H9 (cell line): ENCODE data around the gene CHDH. TPM values are rescaled to one million over a fixed set of nuclear protein-coding genes. Genes with fewer than 3 reads are reported as not detected.

Source experiments
- DNase-seq: peaks from one replicate; pipeline ENCODE4 v3.0.0-alpha.2; 2017
- H2AFZ ChIP-seq: one replicate; pipeline ENCODE4 v1.6.1; 2013; ENCODE audit warnings: mild to moderate bottlenecking, low read length, control low read depth, moderate library complexity
- H2AK5ac ChIP-seq: 2 replicates; pipeline ENCODE4 v1.6.1; 2013; ENCODE audit warnings: low read length, control low read depth, mixed read lengths; ENCODE audit not compliant: insufficient read length
- H2BK120ac ChIP-seq: one replicate; pipeline ENCODE4 v1.6.1; 2013; ENCODE audit warnings: low read depth, mild to moderate bottlenecking, low read length, control low read depth, inconsistent platforms; ENCODE audit not compliant: poor library complexity, severe bottlenecking
- H2BK12ac ChIP-seq: 2 replicates; pipeline ENCODE4 v1.6.1; 2013; ENCODE audit warnings: low read length, control low read depth, mixed read lengths, low read depth; ENCODE audit not compliant: insufficient read length
- H2BK15ac ChIP-seq: 2 replicates; pipeline ENCODE4 v1.6.1; 2013; ENCODE audit warnings: low read depth, low read length, control low read depth
- H2BK20ac ChIP-seq: one replicate; pipeline ENCODE4 v1.6.1; 2013; ENCODE audit warnings: low read depth, mild to moderate bottlenecking, low read length, control low read depth, inconsistent platforms; ENCODE audit not compliant: poor library complexity, severe bottlenecking
- H2BK5ac ChIP-seq: 2 replicates; pipeline ENCODE4 v1.6.1; 2013; ENCODE audit warnings: low read length, control low read depth, mixed read lengths; ENCODE audit not compliant: insufficient read length
- H3K14ac ChIP-seq: 2 replicates; pipeline ENCODE4 v1.6.1; 2013; ENCODE audit warnings: low read length, control low read depth; ENCODE audit not compliant: insufficient read depth
- H3K18ac ChIP-seq: 2 replicates; pipeline ENCODE4 v1.6.1; 2013; ENCODE audit warnings: low read depth, mild to moderate bottlenecking, mixed read lengths, low read length, control low read depth; ENCODE audit not compliant: insufficient read length
- H3K23ac ChIP-seq: 2 replicates; pipeline ENCODE4 v1.6.1; 2013; ENCODE audit warnings: low read length, control low read depth, mixed read lengths, low read depth; ENCODE audit not compliant: insufficient read length
- H3K23me2 ChIP-seq: 2 replicates; pipeline ENCODE4 v1.6.1; 2013; ENCODE audit warnings: low read depth, mild to moderate bottlenecking, mixed read lengths, low read length, control low read depth; ENCODE audit not compliant: insufficient read length, poor library complexity, severe bottlenecking
- H3K27ac ChIP-seq: 2 replicates; pipeline ENCODE4 v1.5.1; 2013; ENCODE audit warnings: low read length, control low read depth, mixed read lengths, low read depth; ENCODE audit not compliant: insufficient read length
- H3K27me3 ChIP-seq: 2 replicates; pipeline ENCODE4 v1.6.1; 2013; ENCODE audit warnings: low read length, control low read depth, inconsistent platforms; ENCODE audit not compliant: insufficient read depth
- H3K4ac ChIP-seq: 2 replicates; pipeline ENCODE4 v1.6.1; 2013; ENCODE audit warnings: low read depth, mild to moderate bottlenecking, control low read depth, inconsistent platforms, low read length, moderate library complexity
- H3K4me1 ChIP-seq: 2 replicates; pipeline ENCODE4 v1.6.1; 2013; ENCODE audit warnings: low read length, control low read depth, inconsistent platforms; ENCODE audit not compliant: insufficient read depth
- H3K4me2 ChIP-seq: 2 replicates; pipeline ENCODE4 v1.6.1; 2013; ENCODE audit warnings: low read length, control low read depth, mixed read lengths; ENCODE audit not compliant: insufficient read length, insufficient read depth
- H3K56ac ChIP-seq: 2 replicates; pipeline ENCODE4 v1.6.1; 2013; ENCODE audit warnings: low read depth, mild to moderate bottlenecking, mixed read lengths, low read length, control low read depth; ENCODE audit not compliant: insufficient read length
- H3K79me1 ChIP-seq: 2 replicates; pipeline ENCODE4 v1.6.1; 2013; ENCODE audit warnings: low read depth, mild to moderate bottlenecking, moderate library complexity, low read length, control low read depth, inconsistent platforms; ENCODE audit not compliant: insufficient read depth, poor library complexity, severe bottlenecking
- H3K79me2 ChIP-seq: 2 replicates; pipeline ENCODE4 v1.6.1; 2013; ENCODE audit warnings: low read length, control low read depth, inconsistent platforms; ENCODE audit not compliant: insufficient read depth
- H3K9ac ChIP-seq: 2 replicates; pipeline ENCODE4 v1.6.1; 2013; ENCODE audit warnings: low read length, control low read depth, mixed read lengths; ENCODE audit not compliant: insufficient read length; ENCODE audit errors: extremely low read depth
- H3K9me3 ChIP-seq: one replicate; pipeline ENCODE4 v1.6.1; 2013; ENCODE audit warnings: low read depth, low read length, inconsistent platforms; ENCODE audit not compliant: control insufficient read depth
- H3T11ph ChIP-seq: one replicate; pipeline ENCODE4 v1.6.1; 2013; ENCODE audit warnings: mild to moderate bottlenecking, low read length, control low read depth, inconsistent platforms
- H4K20me1 ChIP-seq: one replicate; pipeline ENCODE4 v1.6.1; 2013; ENCODE audit not compliant: control insufficient read depth, insufficient read length, insufficient read depth
- H4K5ac ChIP-seq: 2 replicates; pipeline ENCODE4 v1.6.1; 2013; ENCODE audit warnings: low read depth, mild to moderate bottlenecking, mixed read lengths, low read length, control low read depth; ENCODE audit not compliant: insufficient read length
- H4K8ac ChIP-seq: replicated peaks from 2 replicates; pipeline ENCODE4 v1.6.1; 2013; ENCODE audit warnings: low read length, control low read depth, mixed read lengths, low read depth; ENCODE audit not compliant: insufficient read length
- H4K91ac ChIP-seq: 2 replicates; pipeline ENCODE4 v1.6.1; 2013; ENCODE audit warnings: low read depth, mild to moderate bottlenecking, moderate library complexity, mixed read lengths, low read length, control low read depth; ENCODE audit not compliant: insufficient read length
- H3K27ac Mint-ChIP-seq, 3 experiments: 2 replicates in 2 of 3; 3 replicates in 1 of 3; pipeline ENCODE4 v1.8.0; 2020 to 2021; ENCODE audit warnings: mixed read lengths in 3 of 3, mild to moderate bottlenecking in 1 of 3, moderate library complexity in 1 of 3
- H3K27me3 Mint-ChIP-seq: 2 replicates; pipeline ENCODE4 v1.8.0; 2021; ENCODE audit warnings: low read depth, mild to moderate bottlenecking, moderate library complexity, mixed read lengths
- H3K36me3 Mint-ChIP-seq, 3 experiments: 2 replicates in 2 of 3; 3 replicates in 1 of 3; pipeline ENCODE4 v1.8.0; 2020 to 2021; ENCODE audit warnings: low read depth in 3 of 3, mixed read lengths in 3 of 3; ENCODE audit not compliant: insufficient read depth in 1 of 3
- H3K4me1 Mint-ChIP-seq, 2 experiments: 2 replicates each; pipeline ENCODE4 v1.8.0; 2020; ENCODE audit warnings: mixed read lengths in 2 of 2
- H3K4me3 Mint-ChIP-seq, 2 experiments: 2 replicates in 1 of 2; 3 replicates in 1 of 2; pipeline ENCODE4 v1.8.0; 2020 to 2021; ENCODE audit warnings: mild to moderate bottlenecking in 2 of 2, mixed read lengths in 2 of 2, moderate library complexity in 1 of 2
- H3K9me3 Mint-ChIP-seq, 2 experiments: 2 replicates in 1 of 2; 3 replicates in 1 of 2; pipeline ENCODE4 v1.8.0; 2020; ENCODE audit warnings: mild to moderate bottlenecking in 2 of 2, mixed read lengths in 2 of 2, moderate library complexity in 1 of 2
- WGBS: extraction: QIAGEN DNeasy Blood & Tissue Kit; methylation state at CpG from one replicate; pipeline ENCODE4 v1.1.7; 2013; ENCODE audit warnings: missing lambda C conversion rate, low lambda C conversion rate, mixed read lengths; ENCODE audit not compliant: insufficient read length; ENCODE audit errors: extremely low coverage; 5-methylcytosine and 5-hydroxymethylcytosine counted together
- long read RNA-seq: library from polyadenylated mRNA; unstranded; transcript quantifications from one replicate; pipeline ENCODE4 v2.0.0, GENCODE V29; 2020
- total RNA-seq: library from RNA; stranded (reverse); gene quantifications from 2 replicates; pipeline ENCODE4 v1.2.1, GENCODE V29; 2021
- TF ChIP-seq, protein P1 (sequence below): fragments of 200-600 bp; sonication (generic); conservative IDR thresholded peaks from 3 replicates; pipeline ENCODE4 v1.8.0; 2021; ENCODE audit warnings: antibody characterized with exemption, mild to moderate bottlenecking

Gene CHDH, protein sequence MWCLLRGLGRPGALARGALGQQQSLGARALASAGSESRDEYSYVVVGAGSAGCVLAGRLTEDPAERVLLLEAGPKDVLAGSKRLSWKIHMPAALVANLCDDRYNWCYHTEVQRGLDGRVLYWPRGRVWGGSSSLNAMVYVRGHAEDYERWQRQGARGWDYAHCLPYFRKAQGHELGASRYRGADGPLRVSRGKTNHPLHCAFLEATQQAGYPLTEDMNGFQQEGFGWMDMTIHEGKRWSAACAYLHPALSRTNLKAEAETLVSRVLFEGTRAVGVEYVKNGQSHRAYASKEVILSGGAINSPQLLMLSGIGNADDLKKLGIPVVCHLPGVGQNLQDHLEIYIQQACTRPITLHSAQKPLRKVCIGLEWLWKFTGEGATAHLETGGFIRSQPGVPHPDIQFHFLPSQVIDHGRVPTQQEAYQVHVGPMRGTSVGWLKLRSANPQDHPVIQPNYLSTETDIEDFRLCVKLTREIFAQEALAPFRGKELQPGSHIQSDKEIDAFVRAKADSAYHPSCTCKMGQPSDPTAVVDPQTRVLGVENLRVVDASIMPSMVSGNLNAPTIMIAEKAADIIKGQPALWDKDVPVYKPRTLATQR
- total RNA-seq, result 8.2 and 11.0 TPM in 2 replicates
- long read RNA-seq, full-length matches to known transcripts, result 33 of 79 reads
- long read RNA-seq, partial matches to known transcripts, result 7 of 79 reads
- long read RNA-seq, other reads (novel, unspliced or antisense), result 39 of 79 reads

DNA sequence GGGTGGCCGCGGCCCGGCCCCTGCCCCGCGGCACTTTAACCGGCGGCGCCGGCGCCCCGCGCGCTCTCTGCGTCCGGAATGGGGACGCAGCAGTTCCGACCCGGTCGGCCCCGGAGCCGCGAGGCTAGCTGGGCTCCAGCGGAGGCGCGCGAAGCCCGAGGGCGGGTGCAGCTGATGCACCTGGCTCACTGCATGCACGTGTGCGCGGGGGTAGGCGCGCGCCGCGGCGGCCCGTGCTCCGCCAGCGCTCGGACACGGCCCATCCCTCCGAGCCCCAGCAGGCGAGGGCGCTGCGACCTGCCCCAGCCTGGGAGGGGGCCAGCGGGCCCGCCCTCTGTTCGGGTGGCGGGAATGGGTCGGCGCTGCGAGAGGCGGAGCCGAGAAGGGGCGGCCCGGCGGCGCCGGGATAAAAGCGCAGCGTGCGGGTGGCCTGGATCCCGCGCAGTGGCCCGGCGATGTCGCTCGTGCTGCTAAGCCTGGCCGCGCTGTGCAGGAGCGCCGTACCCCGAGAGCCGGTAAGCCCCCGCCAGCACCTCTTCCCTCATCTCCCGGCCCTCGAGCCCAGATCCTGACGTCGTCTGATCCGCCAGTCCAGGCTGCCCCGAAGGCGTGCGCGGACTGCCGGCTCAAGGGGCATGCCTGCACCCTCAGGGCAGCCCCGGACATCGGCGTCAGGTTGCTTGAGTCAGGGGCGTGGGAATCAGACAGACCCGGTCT lies at the start of gene CHDH, which contains the start of gene IL17RB:
TSS of gene CHDH (minus strand) at position 286 of the 717 bp plus-strand sequence. CDS start 22,411 bp downstream, outside the sequence.
TSS of gene IL17RB (plus strand) at position 435 of the 717 bp plus-strand sequence. CDS start at position 456, 21 bp downstream.
- peak within 1 kb of the TSS; percentile 69 to 83 for H3K4me3 Mint-ChIP-seq
- Histone ChIP-seq H2BK120ac (no peak within 1 kb of the TSS), H3K4me2 (peak within 1 kb of the TSS; percentile 38), H3K4ac (no peak within 1 kb of the TSS), H3K79me2 (no peaks in the 10 kb centered on the region), H4K5ac (no peak within 1 kb of the TSS), H3K56ac (no peak within 1 kb of the TSS), H4K20me1 (no peaks in the 10 kb centered on the region), H3K9ac (peak within 1 kb of the TSS; percentile 56), H2AFZ (no peak within 1 kb of the TSS), H2BK5ac (no peak within 1 kb of the TSS), H4K8ac (no peak within 1 kb of the TSS), H3K23ac (no peak within 1 kb of the TSS), H2BK12ac (no peak within 1 kb of the TSS), H3T11ph (no peak within 1 kb of the TSS), H2BK20ac (no peak within 1 kb of the TSS), H2AK5ac (no peak within 1 kb of the TSS), H3K79me1 (no peaks in the 10 kb centered on the region), H3K27ac (no peak within 1 kb of the TSS), H3K14ac (peak within 1 kb of the TSS; percentile 84), H3K23me2 (peaks cover 4% of the 10 kb centered on the region), H2BK15ac (no peak within 1 kb of the TSS), H3K9me3 (no peaks in the 10 kb centered on the region), H4K91ac (no peak within 1 kb of the TSS), H3K4me1 (peaks cover 7% of the 10 kb centered on the region; the same call in 1 of the 2 replicates), H3K27me3 (peaks cover 9% of the 10 kb centered on the region; the same call in 1 of the 2 replicates), H3K18ac (peak within 1 kb of the TSS; percentile 72)
- TF ChIP-seq, protein P1, sequence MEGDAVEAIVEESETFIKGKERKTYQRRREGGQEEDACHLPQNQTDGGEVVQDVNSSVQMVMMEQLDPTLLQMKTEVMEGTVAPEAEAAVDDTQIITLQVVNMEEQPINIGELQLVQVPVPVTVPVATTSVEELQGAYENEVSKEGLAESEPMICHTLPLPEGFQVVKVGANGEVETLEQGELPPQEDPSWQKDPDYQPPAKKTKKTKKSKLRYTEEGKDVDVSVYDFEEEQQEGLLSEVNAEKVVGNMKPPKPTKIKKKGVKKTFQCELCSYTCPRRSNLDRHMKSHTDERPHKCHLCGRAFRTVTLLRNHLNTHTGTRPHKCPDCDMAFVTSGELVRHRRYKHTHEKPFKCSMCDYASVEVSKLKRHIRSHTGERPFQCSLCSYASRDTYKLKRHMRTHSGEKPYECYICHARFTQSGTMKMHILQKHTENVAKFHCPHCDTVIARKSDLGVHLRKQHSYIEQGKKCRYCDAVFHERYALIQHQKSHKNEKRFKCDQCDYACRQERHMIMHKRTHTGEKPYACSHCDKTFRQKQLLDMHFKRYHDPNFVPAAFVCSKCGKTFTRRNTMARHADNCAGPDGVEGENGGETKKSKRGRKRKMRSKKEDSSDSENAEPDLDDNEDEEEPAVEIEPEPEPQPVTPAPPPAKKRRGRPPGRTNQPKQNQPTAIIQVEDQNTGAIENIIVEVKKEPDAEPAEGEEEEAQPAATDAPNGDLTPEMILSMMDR, result no peak
- H3K27me3 Mint-ChIP-seq, result peaks cover 26% of the 10 kb centered on the region
- peak; percentile 77 for DNase-seq
- peaks cover 37 to 41% of the 10 kb centered on the region in 2 experiments for H3K4me1 Mint-ChIP-seq
- no peaks in the 10 kb centered on the region; a peak in 1 of 5 replicates for H3K9me3 Mint-ChIP-seq
- H3K36me3 Mint-ChIP-seq, result no peaks in the 10 kb centered on the region; a peak in 2 of 7 replicates
- H3K27ac Mint-ChIP-seq, result peak within 1 kb of the TSS in 1 of 3 experiments; percentile 75; a peak in 2 of 7 replicates
- no CpG with 5 or more reads among the region's 91 CpGs for WGBS
